ENCODE data around the gene SULF2. TPM values are rescaled to one million over a fixed set of nuclear protein-coding genes. Genes with fewer than 3 reads are reported as not detected.

SULF2 gene
- total and polyA plus RNA-seq, 2 of the 4 experiments (the other 2 are of a cell fraction) = 0.54 to 0.77 TPM

GRCh38 chr20:47717421-47717820 lies 67.9 kb downstream of the SULF2 start:
- in situ Hi-C loops (cut with MboI; ENCODE audit: low sequenced_read_pairs) = no loop called here
- Histone ChIP-seq H2AK5ac (ENCODE audit: low read depth, low read length) (no peak overlapping the region), H2BK15ac (ENCODE audit: low read depth, low read length) (no peak overlapping the region), H3K4me2 (ENCODE audit: low read depth, low read length) (no peak overlapping the region), H3K4ac (ENCODE audit: low read depth, low read length) (no peak overlapping the region), H3K36me3 (ENCODE audit: control insufficient read depth, insufficient read depth, low read length) (no peaks in the 10 kb centered on the region), H3K27me3 (ENCODE audit: control insufficient read depth, insufficient read depth, low read length) (peaks cover 12% of the 10 kb centered on the region; the same call in 1 of the 2 replicates), H2BK120ac (ENCODE audit: low read depth, low read length) (no peak overlapping the region), H2BK20ac (ENCODE audit: low read depth, low read length) (no peak overlapping the region), H3K56ac (ENCODE audit: extremely low read depth, insufficient read depth, low read length) (no peak overlapping the region), H4K5ac (ENCODE audit: low read depth, low read length) (no peak overlapping the region), H4K91ac (ENCODE audit: insufficient read depth, low read depth, low read length) (no peak overlapping the region), H3K4me3 (ENCODE audit: insufficient read depth, low read depth, low read length) (no peak overlapping the region), H3K79me1 (ENCODE audit: low read depth in 1 of 2, low read length in 2 of 2) (no peaks in the 10 kb centered on the region), H3K4me1 (ENCODE audit: control insufficient read depth, insufficient read depth, low read length) (peaks cover 2% of the 10 kb centered on the region; the same call in 1 of the 2 replicates), H2AK9ac (replicated peaks; ENCODE audit: low read depth, low read length, poor library complexity) (no peak overlapping the region), H3K23ac (ENCODE audit: low read depth, low read length) (no peak overlapping the region), H3K14ac (replicated peaks; ENCODE audit: low read depth, low read length) (no peak overlapping the region), H2BK5ac (ENCODE audit: low read depth, low read length, poor library complexity, severe bottlenecking) (no peak overlapping the region), H3K18ac (ENCODE audit: low read depth, low read length) (no peak overlapping the region), H4K20me1 (ENCODE audit: insufficient read depth, low read length) (no peaks in the 10 kb centered on the region), H4K8ac (ENCODE audit: low read depth in 2 of 2, low read length in 2 of 2) (no peak overlapping the region), H3K9me3 (ENCODE audit: control insufficient read depth, insufficient read depth, low read length) (no peaks in the 10 kb centered on the region), H3K9ac (ENCODE audit: low read depth, low read length) (no peak overlapping the region), H2AFZ (replicated peaks; ENCODE audit: low read length, poor library complexity) (no peak overlapping the region), H3K27ac (ENCODE audit: insufficient read depth, low read length) (no peak overlapping the region), H3K9me1 (ENCODE audit: insufficient read depth, low read length) (no peaks in the 10 kb centered on the region)
- CTCF ChIA-PET = no interaction called here
- no TSS peak for BruUV-seq (replicated peaks)
- DNase-seq (no peak), ATAC-seq (ENCODE audit: low read depth) (no peak)
- TF ChIP-seq SMC3 (IDR thresholded peaks at IDR 0.05; ENCODE audit: low read depth, low read length) = no peak
- no peak for TF ChIP-seq RCOR1 (IDR thresholded peaks at IDR 0.05; ENCODE audit: insufficient replicate concordance, low read length)
- TF ChIP-seq CTCF (conservative IDR thresholded peaks at IDR 0.05; ENCODE audit: low read depth, low read length) = no peak
- no peak for TF ChIP-seq RAD21 (IDR thresholded peaks at IDR 0.05; ENCODE audit: low read length)
- no peak for TF ChIP-seq CEBPB (IDR thresholded peaks at IDR 0.05; ENCODE audit: low read depth, low read length)
- WGBS, 2 experiments (ENCODE audit: extremely low coverage in 2 of 2, insufficient read length in 1 of 2) = 86% methylated on average over 3 of the region's 10 CpGs; no CpG with 5 or more reads in 1 of the 2 experiments
- intact Hi-C loops (cut with micrococcal nuclease) = no loop called here
- POLR2A ChIA-PET (ENCODE audit: unreplicated experiment) = no interaction called here
- dilution Hi-C loops (cut with HindIII; ENCODE audit: low sequenced_read_pairs, unreplicated experiment) = no loop called here

Data from IMR-90 (cell line).